SK-N-SH treated with all-trans-retinoic acid at 6 μM for 48 hours (cell line): ENCODE measurements around the gene MCM9.

Experiments used
- ARNTL ChIP-seq: fragments of 450-650 bp; formaldehyde crosslinking; IDR thresholded peaks from 2 replicates; pipeline ENCODE4 v1.5.0; 2020; ENCODE audit warnings: low read depth, mild to moderate bottlenecking, moderate library complexity, borderline replicate concordance
- CSRNP3 ChIP-seq: fragments of 250-450 bp; sonication (Bioruptor Pico); IDR thresholded peaks from 2 replicates; pipeline ENCODE4 v1.5.1; 2021; ENCODE audit warnings: mild to moderate bottlenecking, moderate library complexity
- GLIS3 ChIP-seq: fragments of 250-450 bp; sonication (Bioruptor Pico); IDR thresholded peaks from 2 replicates; pipeline ENCODE4 v1.5.0; 2020; ENCODE audit warnings: mild to moderate bottlenecking, moderate library complexity
- ISL1 ChIP-seq: fragments of 250-450 bp; sonication (Bioruptor Pico); IDR thresholded peaks from 2 replicates; pipeline ENCODE4 v2.1.2; 2022; ENCODE audit warnings: mild to moderate bottlenecking, moderate library complexity
- POU6F1 ChIP-seq: fragments of 250-450 bp; sonication (Bioruptor Pico); IDR thresholded peaks from 2 replicates; pipeline ENCODE4 v1.8.0; 2021; ENCODE audit warnings: low read depth, mild to moderate bottlenecking, moderate library complexity, borderline replicate concordance
- TCF4 ChIP-seq: fragments of 250-450 bp; sonication (Bioruptor Pico); IDR thresholded peaks from 2 replicates; pipeline ENCODE4 v1.8.0; 2021; ENCODE audit warnings: mild to moderate bottlenecking, moderate library complexity, borderline replicate concordance
- ZFP3 ChIP-seq: fragments of 250-450 bp; sonication (Bioruptor Pico); IDR thresholded peaks from 2 replicates; pipeline ENCODE4 v1.5.0; 2020; ENCODE audit warnings: mild to moderate bottlenecking, moderate library complexity
- ZNF70 ChIP-seq: fragments of 450-650 bp; formaldehyde crosslinking; IDR thresholded peaks from 2 replicates; pipeline ENCODE4 v1.5.0; 2020; ENCODE audit warnings: mild to moderate bottlenecking, moderate library complexity
- TF ChIP-seq, protein P1 (sequence below): fragments of 250-450 bp; sonication (Bioruptor Pico); IDR thresholded peaks from 2 replicates; pipeline ENCODE4 v1.8.0; 2020; ENCODE audit warnings: mild to moderate bottlenecking, moderate library complexity, borderline replicate concordance
- TF ChIP-seq, protein P2 (sequence below): fragments of 250-450 bp; sonication (Bioruptor Pico); IDR thresholded peaks from 2 replicates; pipeline ENCODE4 v1.5.0; 2020; ENCODE audit warnings: mild to moderate bottlenecking, moderate library complexity

- TF ChIP-seq ZFP3 (CRISPR knock-in tag) (no peak), ZNF70 (no peak), TCF4 (CRISPR knock-in tag) (no peak), CSRNP3 (CRISPR knock-in tag) (no peak), GLIS3 (CRISPR knock-in tag) (no peak), POU6F1 (CRISPR knock-in tag) (no peak), ARNTL (CRISPR knock-in tag) (no peak), ISL1 (CRISPR knock-in tag) (no peak)
- TF ChIP-seq, protein P1, sequence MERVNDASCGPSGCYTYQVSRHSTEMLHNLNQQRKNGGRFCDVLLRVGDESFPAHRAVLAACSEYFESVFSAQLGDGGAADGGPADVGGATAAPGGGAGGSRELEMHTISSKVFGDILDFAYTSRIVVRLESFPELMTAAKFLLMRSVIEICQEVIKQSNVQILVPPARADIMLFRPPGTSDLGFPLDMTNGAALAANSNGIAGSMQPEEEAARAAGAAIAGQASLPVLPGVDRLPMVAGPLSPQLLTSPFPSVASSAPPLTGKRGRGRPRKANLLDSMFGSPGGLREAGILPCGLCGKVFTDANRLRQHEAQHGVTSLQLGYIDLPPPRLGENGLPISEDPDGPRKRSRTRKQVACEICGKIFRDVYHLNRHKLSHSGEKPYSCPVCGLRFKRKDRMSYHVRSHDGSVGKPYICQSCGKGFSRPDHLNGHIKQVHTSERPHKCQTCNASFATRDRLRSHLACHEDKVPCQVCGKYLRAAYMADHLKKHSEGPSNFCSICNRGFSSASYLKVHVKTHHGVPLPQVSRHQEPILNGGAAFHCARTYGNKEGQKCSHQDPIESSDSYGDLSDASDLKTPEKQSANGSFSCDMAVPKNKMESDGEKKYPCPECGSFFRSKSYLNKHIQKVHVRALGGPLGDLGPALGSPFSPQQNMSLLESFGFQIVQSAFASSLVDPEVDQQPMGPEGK (CRISPR knock-in tag): no peak
- TF ChIP-seq, protein P2, sequence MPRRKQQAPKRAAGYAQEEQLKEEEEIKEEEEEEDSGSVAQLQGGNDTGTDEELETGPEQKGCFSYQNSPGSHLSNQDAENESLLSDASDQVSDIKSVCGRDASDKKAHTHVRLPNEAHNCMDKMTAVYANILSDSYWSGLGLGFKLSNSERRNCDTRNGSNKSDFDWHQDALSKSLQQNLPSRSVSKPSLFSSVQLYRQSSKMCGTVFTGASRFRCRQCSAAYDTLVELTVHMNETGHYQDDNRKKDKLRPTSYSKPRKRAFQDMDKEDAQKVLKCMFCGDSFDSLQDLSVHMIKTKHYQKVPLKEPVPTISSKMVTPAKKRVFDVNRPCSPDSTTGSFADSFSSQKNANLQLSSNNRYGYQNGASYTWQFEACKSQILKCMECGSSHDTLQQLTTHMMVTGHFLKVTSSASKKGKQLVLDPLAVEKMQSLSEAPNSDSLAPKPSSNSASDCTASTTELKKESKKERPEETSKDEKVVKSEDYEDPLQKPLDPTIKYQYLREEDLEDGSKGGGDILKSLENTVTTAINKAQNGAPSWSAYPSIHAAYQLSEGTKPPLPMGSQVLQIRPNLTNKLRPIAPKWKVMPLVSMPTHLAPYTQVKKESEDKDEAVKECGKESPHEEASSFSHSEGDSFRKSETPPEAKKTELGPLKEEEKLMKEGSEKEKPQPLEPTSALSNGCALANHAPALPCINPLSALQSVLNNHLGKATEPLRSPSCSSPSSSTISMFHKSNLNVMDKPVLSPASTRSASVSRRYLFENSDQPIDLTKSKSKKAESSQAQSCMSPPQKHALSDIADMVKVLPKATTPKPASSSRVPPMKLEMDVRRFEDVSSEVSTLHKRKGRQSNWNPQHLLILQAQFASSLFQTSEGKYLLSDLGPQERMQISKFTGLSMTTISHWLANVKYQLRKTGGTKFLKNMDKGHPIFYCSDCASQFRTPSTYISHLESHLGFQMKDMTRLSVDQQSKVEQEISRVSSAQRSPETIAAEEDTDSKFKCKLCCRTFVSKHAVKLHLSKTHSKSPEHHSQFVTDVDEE (CRISPR knock-in tag): no peak
Measured at GRCh38 chr6:118905851-118906250, 29.1 kb downstream of the MCM9 start.
